ENCODE data around the gene COX4I2. TPM values are rescaled to one million over a fixed set of nuclear protein-coding genes. Genes with fewer than 3 reads are reported as not detected.

The COX4I2 gene
- total and polyA plus RNA-seq, 2 donors (not counting 3 experiments of a cell fraction or from before 2014, with no cell fraction given), result not detected

DNA sequence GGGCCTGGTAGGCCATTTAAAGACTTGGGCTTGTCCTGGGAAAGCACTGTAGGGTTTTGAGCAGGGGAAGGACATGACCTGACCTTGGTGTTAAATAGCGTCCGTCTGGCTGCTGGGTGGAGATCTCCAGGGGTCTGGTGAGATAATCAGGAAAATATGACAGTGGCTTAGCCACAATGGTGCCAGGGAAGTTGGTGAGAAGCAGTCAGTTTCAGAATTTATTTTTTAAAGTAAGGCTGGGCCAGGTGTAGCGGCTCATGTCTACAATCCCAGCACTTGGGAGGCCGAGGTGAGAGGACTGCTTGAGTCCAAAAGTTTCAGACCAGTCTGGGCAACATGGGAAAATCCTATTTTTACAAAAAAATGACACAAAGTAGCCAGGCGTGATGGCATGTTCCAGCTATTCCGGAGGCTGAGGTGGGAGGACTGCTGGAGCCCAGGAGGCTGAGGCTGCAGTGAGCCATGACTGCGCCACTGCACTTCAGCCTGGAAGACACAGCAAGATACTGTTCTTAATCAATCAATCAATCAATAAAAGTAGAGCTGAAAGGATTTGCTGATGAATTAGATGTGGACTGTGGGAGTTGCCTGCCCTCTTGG lies 43.5 kb downstream of the COX4I2 start:
- DNase-seq (ENCODE audit: low read depth, low spot score) (no peak), FAIRE-seq (no peak)

More for the DNA sequence above, 43.5 kb downstream of the COX4I2 start:
- BruUV-seq (replicated peaks), result no TSS peak
- H3K4me3 ChIP-seq (replicated peaks in 1 of 3; ENCODE audit: insufficient read depth in 1 of 3, low read depth in 1 of 3, low read length in 3 of 3), result no peak overlapping the region
- POLR2A ChIA-PET, result no interaction called here
- peaks cover 2 to 17% of the 10 kb centered on the region in 2 experiments for H3K36me3 ChIP-seq (ENCODE audit: control insufficient read depth in 2 of 2, extremely low read depth in 1 of 2, insufficient read depth in 2 of 2, low read length in 2 of 2)
- no peaks in the 10 kb centered on the region for H3K9me1 ChIP-seq (replicated peaks; ENCODE audit: control insufficient read depth, extremely low read depth, insufficient read depth, low read length)
- dilution Hi-C loops (cut with MboI; ENCODE audit: extremely low pct_ligation_motif_present, low sequenced_read_pairs), result no loop called here
- no peak overlapping the region for H3K9ac ChIP-seq (replicated peaks; ENCODE audit: extremely low read depth, insufficient read depth, low read length)
- H3K79me2 ChIP-seq (ENCODE audit: control insufficient read depth, insufficient read depth, low read length), result peaks cover 88% of the 10 kb centered on the region
- no peaks in the 10 kb centered on the region for H3K27me3 ChIP-seq (ENCODE audit: control insufficient read depth in 2 of 2, insufficient read depth in 2 of 2, low read length in 2 of 2)
- peaks cover 43% of the 10 kb centered on the region for H3K4me1 ChIP-seq (ENCODE audit: control insufficient read depth, extremely low read depth, insufficient read depth, low read length)
- H3K9me3 ChIP-seq (replicated peaks; ENCODE audit: control insufficient read depth, insufficient read depth, low read length), result no peaks in the 10 kb centered on the region
- H3K27ac ChIP-seq (ENCODE audit: insufficient read depth, low read depth, low read length), result no peak overlapping the region
- CTCF ChIA-PET, result interaction anchor here (1.6 kb wide), 1 partner anchor 20 kb away, joined by 5 read pairs; no protein-coding TSS in a partner anchor
- no peak overlapping the region for H3K4me2 ChIP-seq (ENCODE audit: insufficient read depth, low read length)
- H2AFZ ChIP-seq (ENCODE audit: low read depth, low read length), result no peak overlapping the region
- H4K20me1 ChIP-seq (replicated peaks; ENCODE audit: control insufficient read depth, extremely low read depth, insufficient read depth, low read length), result no peaks in the 10 kb centered on the region
- intact Hi-C loops (cut with micrococcal nuclease), result no loop called here
- TF ChIP-seq EZH2 (IDR thresholded peaks at IDR 0.05; ENCODE audit: borderline replicate concordance, low read depth, low read length, severe bottlenecking) (no peak), FOS (IDR thresholded peaks at IDR 0.05; ENCODE audit: borderline replicate concordance, insufficient read depth, low read length) (no peak), POLR2A (IDR thresholded peaks at IDR 0.05; ENCODE audit: low read depth, low read length) (no peak), JUN (IDR thresholded peaks at IDR 0.05; ENCODE audit: borderline replicate concordance, insufficient read depth, insufficient read length, low read depth) (no peak), MYC (IDR thresholded peaks at IDR 0.05; ENCODE audit: low read depth, low read length) (no peak), GATA2 (IDR thresholded peaks at IDR 0.05; ENCODE audit: insufficient read depth, insufficient read length, low read depth, low read length) (no peak), POLR2AphosphoS5 (IDR thresholded peaks at IDR 0.05; ENCODE audit: insufficient read depth, low read depth, low read length) (no peak)
- TF ChIP-seq, protein P1, sequence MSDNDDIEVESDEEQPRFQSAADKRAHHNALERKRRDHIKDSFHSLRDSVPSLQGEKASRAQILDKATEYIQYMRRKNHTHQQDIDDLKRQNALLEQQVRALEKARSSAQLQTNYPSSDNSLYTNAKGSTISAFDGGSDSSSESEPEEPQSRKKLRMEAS (IDR thresholded peaks at IDR 0.05; ENCODE audit: insufficient read depth, insufficient read length), result no peak
- TF ChIP-seq, protein P2, sequence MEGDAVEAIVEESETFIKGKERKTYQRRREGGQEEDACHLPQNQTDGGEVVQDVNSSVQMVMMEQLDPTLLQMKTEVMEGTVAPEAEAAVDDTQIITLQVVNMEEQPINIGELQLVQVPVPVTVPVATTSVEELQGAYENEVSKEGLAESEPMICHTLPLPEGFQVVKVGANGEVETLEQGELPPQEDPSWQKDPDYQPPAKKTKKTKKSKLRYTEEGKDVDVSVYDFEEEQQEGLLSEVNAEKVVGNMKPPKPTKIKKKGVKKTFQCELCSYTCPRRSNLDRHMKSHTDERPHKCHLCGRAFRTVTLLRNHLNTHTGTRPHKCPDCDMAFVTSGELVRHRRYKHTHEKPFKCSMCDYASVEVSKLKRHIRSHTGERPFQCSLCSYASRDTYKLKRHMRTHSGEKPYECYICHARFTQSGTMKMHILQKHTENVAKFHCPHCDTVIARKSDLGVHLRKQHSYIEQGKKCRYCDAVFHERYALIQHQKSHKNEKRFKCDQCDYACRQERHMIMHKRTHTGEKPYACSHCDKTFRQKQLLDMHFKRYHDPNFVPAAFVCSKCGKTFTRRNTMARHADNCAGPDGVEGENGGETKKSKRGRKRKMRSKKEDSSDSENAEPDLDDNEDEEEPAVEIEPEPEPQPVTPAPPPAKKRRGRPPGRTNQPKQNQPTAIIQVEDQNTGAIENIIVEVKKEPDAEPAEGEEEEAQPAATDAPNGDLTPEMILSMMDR (IDR thresholded peaks at IDR 0.05; ENCODE audit: extremely low read depth in 1 of 2, insufficient read depth in 1 of 2, low read depth in 1 of 2, low read length in 2 of 2), result no peak
